ENCODE results near the gene ATP13A4.

DNA sequence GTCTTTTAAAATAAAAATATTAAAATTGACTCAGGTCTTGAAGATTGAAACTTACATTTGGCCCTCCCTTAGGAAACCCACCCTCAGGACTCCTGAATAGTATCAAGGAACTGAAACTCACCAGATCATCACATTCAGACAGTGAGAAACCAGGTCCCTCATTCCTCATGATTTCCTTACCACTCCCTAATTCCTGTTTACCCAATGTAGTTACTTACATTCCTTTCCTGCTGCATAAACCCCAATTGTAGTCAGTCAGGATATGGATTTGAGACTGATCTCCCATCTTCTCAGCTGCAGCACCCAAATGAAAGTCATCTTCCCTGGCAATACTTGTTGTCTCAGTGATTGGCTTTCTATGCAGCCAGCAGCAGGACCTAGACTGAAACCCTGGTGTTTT is 8.6 kb downstream of the ATP13A4 start:
- no peak for TF ChIP-seq POLR2A (IDR thresholded peaks at IDR 0.05)
- no peak for TF ChIP-seq CTCF (IDR thresholded peaks at IDR 0.05)
- TF ChIP-seq POLR2AphosphoS5 (IDR thresholded peaks at IDR 0.05; ENCODE audit: insufficient read depth in 1 of 2, low read depth in 1 of 2), result no peak

All from vagina (tissue), 2 donors.